GM12878 (cell line): Measurements from ENCODE around the gene ATP2C1. TPM values are rescaled to one million over a fixed set of nuclear protein-coding genes. Genes with fewer than 3 reads are reported as not detected.

Source experiments
- BRCA1 ChIP-seq: IDR thresholded peaks from 2 replicates; pipeline ENCODE4 v1.6.1; 2011; ENCODE audit warnings: low read depth, low read length, improper control_type of control experiment
- CBFB ChIP-seq: IDR thresholded peaks from 2 replicates; pipeline ENCODE4 v1.6.1; 2016; ENCODE audit warnings: antibody characterized with exemption, low read depth
- CHD1 ChIP-seq: IDR thresholded peaks from 2 replicates; pipeline ENCODE4 v1.6.1; 2012; ENCODE audit warnings: low read depth, low read length, improper control_type of control experiment
- FOXK2 ChIP-seq: fragments of 450-650 bp; IDR thresholded peaks from 2 replicates; pipeline ENCODE4 v1.6.1; 2017; ENCODE audit warnings: mild to moderate bottlenecking, moderate library complexity
- HCFC1 ChIP-seq: fragments of 150-350 bp; IDR thresholded peaks from 2 replicates; pipeline ENCODE4 v1.6.1; 2014; ENCODE audit warnings: low read length
- IKZF1 ChIP-seq: fragments of 450-650 bp; conservative IDR thresholded peaks from 2 replicates; pipeline ENCODE4 v1.6.1; 2017; ENCODE audit warnings: antibody characterized with exemption, mild to moderate bottlenecking
- IKZF2 ChIP-seq, 2 experiments: fragments of 450-650 bp; IDR thresholded peaks; 2 replicates each; pipeline ENCODE4 v1.6.1; 2017; ENCODE audit warnings: mild to moderate bottlenecking in 2 of 2, moderate library complexity in 2 of 2
- JUND ChIP-seq: IDR thresholded peaks from 2 replicates; pipeline ENCODE4 v1.6.1; 2012; ENCODE audit warnings: low read depth, mild to moderate bottlenecking, low read length, improper control_type of control experiment, moderate library complexity
- KLF5 ChIP-seq: fragments of 450-650 bp; IDR thresholded peaks from 2 replicates; pipeline ENCODE4 v1.6.1; 2014; ENCODE audit warnings: mild to moderate bottlenecking; ENCODE audit not compliant: partially characterized antibody
- MTA3 ChIP-seq: IDR thresholded peaks from 2 replicates; pipeline ENCODE4 v1.6.1; 2012; ENCODE audit warnings: low read length, inconsistent platforms, borderline replicate concordance
- NFIC ChIP-seq: IDR thresholded peaks from 2 replicates; pipeline ENCODE4 v1.6.1; 2012; ENCODE audit warnings: low read depth, mild to moderate bottlenecking, inconsistent platforms, low read length, moderate library complexity
- PAX5 ChIP-seq: IDR thresholded peaks from 2 replicates; pipeline ENCODE4 v1.6.1; 2011; ENCODE audit warnings: low read depth, low read length, borderline replicate concordance
- SMAD5 ChIP-seq: IDR thresholded peaks from 2 replicates; pipeline ENCODE4 v1.6.1; 2016; ENCODE audit warnings: antibody characterized with exemption, low read depth
- SMARCA5 ChIP-seq: fragments of 450-650 bp; IDR thresholded peaks from 2 replicates; pipeline ENCODE4 v1.6.1; 2017; ENCODE audit warnings: mild to moderate bottlenecking
- SPI1 ChIP-seq: IDR thresholded peaks from 2 replicates; pipeline ENCODE4 v1.6.1; 2011; ENCODE audit warnings: low read depth, mild to moderate bottlenecking, low read length, moderate library complexity, borderline replicate concordance; ENCODE audit not compliant: insufficient read depth
- ZBED1 ChIP-seq: IDR thresholded peaks from 2 replicates; pipeline ENCODE4 v1.6.1; 2016; ENCODE audit warnings: borderline replicate concordance
- ZNF207 ChIP-seq: fragments of 450-650 bp; IDR thresholded peaks from 2 replicates; pipeline ENCODE4 v1.6.1; 2014; ENCODE audit warnings: antibody characterized with exemption, mild to moderate bottlenecking, borderline replicate concordance
- ZNF217 ChIP-seq: fragments of 450-650 bp; IDR thresholded peaks from 2 replicates; pipeline ENCODE4 v1.6.1; 2017; ENCODE audit warnings: antibody characterized with exemption, mild to moderate bottlenecking
- polyA plus RNA-seq, 11 experiments: library from polyadenylated mRNA; depleted of rRNA in 4 of 11; unstranded in 6 of 11; stranded (reverse) in 5 of 11; fragments of >200 nt; fragmentation: Nextera tagmentation in 4 of 11; fragmentation: Illumina TruSeq in 1 of 11; extraction: Ambion mirVana in 4 of 11; extraction: Trizol in 1 of 11; gene quantifications; 1 replicate in 1 of 11; 2 replicates in 10 of 11; pipeline versions ENCODE4 v1.2.1 to v1.2.3, GENCODE V29; 2011 to 2016; ENCODE audit warnings: inconsistent platforms in 2 of 11, missing spikeins in 2 of 11, low read depth in 1 of 11
- total RNA-seq, 4 experiments: library from RNA; depleted of rRNA in 3 of 4; stranded (reverse); fragments of >200 nt in 3 of 4; fragmentation: Illumina TruSeq in 1 of 4; extraction: Trizol in 1 of 4; gene quantifications; 2 replicates each; pipeline versions ENCODE4 v1.2.1 to v1.2.3, GENCODE V29; 2013 to 2021
- TF ChIP-seq, protein P1 (sequence below): IDR thresholded peaks from 2 replicates; pipeline ENCODE4 v1.6.1; 2012; ENCODE audit warnings: low read length, inconsistent platforms
- TF ChIP-seq, protein P2 (sequence below): IDR thresholded peaks from 2 replicates; pipeline ENCODE4 v1.6.1; 2012; ENCODE audit warnings: low read depth, low read length, improper control_type of control experiment
- TF ChIP-seq, protein P3 (sequence below): fragments of 450-650 bp; IDR thresholded peaks from 2 replicates; pipeline ENCODE4 v1.6.1; 2016; ENCODE audit warnings: mild to moderate bottlenecking
- TF ChIP-seq, protein P4 (sequence below): IDR thresholded peaks from 2 replicates; pipeline ENCODE4 v1.6.1; 2012; ENCODE audit warnings: low read depth, low read length, improper control_type of control experiment
- TF ChIP-seq, protein P5 (sequence below): fragments of 450-650 bp; formaldehyde crosslinking; IDR thresholded peaks from 2 replicates; pipeline ENCODE4 v1.4.0; 2022; ENCODE audit warnings: mild to moderate bottlenecking, moderate library complexity

ATP2C1 gene
- total and polyA plus RNA-seq, 10 of the 15 experiments (the other 5 are each of a cell fraction or from before 2014, with no cell fraction given), result 20.6 to 116 (median 55.1) TPM

DNA sequence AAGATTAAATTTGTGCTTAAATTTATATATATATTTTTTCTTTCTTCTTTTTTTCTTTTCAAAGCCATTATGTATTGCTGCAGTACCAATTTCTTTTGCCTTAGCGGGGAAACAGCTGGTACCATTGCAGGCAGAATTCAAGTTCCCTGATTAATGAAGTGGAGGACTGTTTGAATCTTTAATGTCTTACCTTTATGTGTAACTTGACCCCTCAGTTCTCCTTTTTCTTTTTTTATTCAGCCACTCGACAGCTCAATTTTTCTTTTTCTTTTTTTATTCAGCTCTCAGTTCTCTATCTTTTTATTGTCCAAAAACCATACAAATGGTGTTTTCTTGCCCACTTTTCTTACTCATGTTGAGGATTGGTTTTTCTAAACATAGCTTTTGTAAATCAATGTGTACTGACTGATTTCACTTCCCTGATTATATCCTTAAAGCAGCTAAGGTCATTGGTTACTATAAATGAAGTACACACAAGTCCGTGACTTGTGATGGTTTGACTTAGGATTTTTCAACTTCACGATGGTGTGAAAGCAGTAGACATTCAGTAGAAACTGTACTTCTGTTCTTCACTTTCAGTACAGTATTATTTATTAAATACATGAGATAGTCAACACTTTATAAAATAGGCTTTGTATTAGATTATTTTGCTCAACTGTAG lies 22.8 kb downstream of the ATP2C1 start (continued):
- TF ChIP-seq, protein P1, sequence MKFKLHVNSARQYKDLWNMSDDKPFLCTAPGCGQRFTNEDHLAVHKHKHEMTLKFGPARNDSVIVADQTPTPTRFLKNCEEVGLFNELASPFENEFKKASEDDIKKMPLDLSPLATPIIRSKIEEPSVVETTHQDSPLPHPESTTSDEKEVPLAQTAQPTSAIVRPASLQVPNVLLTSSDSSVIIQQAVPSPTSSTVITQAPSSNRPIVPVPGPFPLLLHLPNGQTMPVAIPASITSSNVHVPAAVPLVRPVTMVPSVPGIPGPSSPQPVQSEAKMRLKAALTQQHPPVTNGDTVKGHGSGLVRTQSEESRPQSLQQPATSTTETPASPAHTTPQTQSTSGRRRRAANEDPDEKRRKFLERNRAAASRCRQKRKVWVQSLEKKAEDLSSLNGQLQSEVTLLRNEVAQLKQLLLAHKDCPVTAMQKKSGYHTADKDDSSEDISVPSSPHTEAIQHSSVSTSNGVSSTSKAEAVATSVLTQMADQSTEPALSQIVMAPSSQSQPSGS, result peak; percentile 25; the same call in 1 of the 2 replicates
- TF ChIP-seq CBFB (no peak), MTA3 (0 out of 2 replicates have a peak, but pooled peaks have one; percentile 47), ZNF207 (no peak), KLF5 (no peak), HCFC1 (no peak), ZNF217 (peak; percentile 70; the same call in 1 of the 2 replicates), NFIC (peak; percentile 51; the same call in 1 of the 2 replicates), ZBED1 (no peak), SPI1 (peak; percentile 35; the same call in 1 of the 2 replicates), FOXK2 (no peak), SMARCA5 (no peak), CHD1 (no peak), IKZF2 (IDR thresholded peaks at IDR 0.05) (no peak), PAX5 (no peak), JUND (no peak), BRCA1 (no peak), IKZF1 (no peak), SMAD5 (no peak)
- TF ChIP-seq, protein P2, sequence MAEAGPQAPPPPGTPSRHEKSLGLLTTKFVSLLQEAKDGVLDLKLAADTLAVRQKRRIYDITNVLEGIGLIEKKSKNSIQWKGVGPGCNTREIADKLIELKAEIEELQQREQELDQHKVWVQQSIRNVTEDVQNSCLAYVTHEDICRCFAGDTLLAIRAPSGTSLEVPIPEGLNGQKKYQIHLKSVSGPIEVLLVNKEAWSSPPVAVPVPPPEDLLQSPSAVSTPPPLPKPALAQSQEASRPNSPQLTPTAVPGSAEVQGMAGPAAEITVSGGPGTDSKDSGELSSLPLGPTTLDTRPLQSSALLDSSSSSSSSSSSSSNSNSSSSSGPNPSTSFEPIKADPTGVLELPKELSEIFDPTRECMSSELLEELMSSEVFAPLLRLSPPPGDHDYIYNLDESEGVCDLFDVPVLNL, result no peak
- TF ChIP-seq, protein P3, sequence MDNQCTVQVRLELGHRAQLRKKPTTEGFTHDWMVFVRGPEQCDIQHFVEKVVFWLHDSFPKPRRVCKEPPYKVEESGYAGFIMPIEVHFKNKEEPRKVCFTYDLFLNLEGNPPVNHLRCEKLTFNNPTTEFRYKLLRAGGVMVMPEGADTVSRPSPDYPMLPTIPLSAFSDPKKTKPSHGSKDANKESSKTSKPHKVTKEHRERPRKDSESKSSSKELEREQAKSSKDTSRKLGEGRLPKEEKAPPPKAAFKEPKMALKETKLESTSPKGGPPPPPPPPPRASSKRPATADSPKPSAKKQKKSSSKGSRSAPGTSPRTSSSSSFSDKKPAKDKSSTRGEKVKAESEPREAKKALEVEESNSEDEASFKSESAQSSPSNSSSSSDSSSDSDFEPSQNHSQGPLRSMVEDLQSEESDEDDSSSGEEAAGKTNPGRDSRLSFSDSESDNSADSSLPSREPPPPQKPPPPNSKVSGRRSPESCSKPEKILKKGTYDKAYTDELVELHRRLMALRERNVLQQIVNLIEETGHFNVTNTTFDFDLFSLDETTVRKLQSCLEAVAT, result no peak
- TF ChIP-seq, protein P4, sequence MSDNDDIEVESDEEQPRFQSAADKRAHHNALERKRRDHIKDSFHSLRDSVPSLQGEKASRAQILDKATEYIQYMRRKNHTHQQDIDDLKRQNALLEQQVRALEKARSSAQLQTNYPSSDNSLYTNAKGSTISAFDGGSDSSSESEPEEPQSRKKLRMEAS, result no peak
- TF ChIP-seq, protein P5, sequence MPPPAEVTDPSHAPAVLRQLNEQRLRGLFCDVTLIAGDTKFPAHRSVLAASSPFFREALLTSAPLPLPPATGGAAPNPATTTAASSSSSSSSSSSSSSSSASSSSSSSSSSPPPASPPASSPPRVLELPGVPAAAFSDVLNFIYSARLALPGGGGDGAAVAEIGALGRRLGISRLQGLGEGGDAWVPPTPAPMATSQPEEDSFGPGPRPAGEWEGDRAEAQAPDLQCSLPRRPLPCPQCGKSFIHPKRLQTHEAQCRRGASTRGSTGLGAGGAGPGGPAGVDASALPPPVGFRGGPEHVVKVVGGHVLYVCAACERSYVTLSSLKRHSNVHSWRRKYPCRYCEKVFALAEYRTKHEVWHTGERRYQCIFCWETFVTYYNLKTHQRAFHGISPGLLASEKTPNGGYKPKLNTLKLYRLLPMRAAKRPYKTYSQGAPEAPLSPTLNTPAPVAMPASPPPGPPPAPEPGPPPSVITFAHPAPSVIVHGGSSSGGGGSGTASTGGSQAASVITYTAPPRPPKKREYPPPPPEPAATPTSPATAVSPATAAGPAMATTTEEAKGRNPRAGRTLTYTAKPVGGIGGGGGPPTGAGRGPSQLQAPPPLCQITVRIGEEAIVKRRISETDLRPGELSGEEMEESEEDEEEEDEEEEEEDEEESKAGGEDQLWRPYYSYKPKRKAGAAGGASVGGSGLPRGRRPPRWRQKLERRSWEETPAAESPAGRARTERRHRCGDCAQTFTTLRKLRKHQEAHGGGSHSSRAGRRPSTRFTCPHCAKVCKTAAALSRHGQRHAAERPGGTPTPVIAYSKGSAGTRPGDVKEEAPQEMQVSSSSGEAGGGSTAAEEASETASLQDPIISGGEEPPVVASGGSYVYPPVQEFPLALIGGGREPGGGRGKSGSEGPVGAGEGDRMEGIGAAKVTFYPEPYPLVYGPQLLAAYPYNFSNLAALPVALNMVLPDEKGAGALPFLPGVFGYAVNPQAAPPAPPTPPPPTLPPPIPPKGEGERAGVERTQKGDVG (CRISPR knock-in tag), result no peak
